ENCODE results near the gene PLXNB1. TPM values are rescaled to one million over a fixed set of nuclear protein-coding genes. Genes with fewer than 3 reads are reported as not detected.
A peak's percentile ranks its signal among the peaks of the same experiment; 100 is the strongest.

PLXNB1 gene
- total and polyA plus RNA-seq, 2 of the 13 experiments (the other 11 are each of a cell fraction or from before 2014, with no cell fraction given), result 86.0 to 143 TPM

DNA sequence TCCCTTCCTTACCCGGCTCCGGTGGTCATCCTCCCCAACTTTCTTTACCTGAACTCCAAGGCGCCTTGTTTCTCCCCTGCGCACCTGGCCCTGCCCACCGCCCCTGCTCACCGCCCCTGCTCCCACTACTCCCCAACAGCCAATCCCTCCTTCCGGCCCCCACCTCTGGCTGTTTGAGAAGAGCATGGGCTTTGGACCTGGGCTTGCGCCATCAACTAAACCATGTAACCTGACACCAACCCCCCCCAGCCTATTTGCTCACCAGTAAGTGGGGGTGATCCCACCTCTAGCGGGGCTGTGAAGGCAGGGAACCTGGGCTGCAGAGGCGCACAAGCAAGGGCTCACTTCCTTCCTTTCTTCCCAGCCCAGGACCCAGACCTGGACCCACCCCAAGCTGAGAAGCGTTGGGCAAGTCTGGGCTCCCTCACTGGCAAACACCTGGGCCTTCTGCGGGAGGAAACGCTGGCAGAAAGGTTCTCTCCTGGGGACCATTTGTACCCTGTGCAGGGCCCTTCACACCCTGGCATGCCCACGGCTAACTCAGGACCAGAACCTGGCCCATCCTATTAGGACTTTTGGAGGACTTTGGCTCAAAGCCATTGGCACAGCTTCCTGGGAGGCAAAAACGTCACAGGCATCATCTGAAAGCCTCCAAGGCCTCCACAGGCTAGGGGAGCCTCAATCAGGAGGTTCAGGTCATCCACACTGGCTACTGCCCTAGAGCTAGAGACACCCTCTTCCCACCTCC is at the start of gene PLXNB1 (continued):
- peak; percentile 83 for TF ChIP-seq RBM39 (IDR thresholded peaks at IDR 0.05; ENCODE audit: low read depth, low read length, poor library complexity, severe bottlenecking)
- TF ChIP-seq SPEN (CRISPR knock-in tag; IDR thresholded peaks at IDR 0.05; ENCODE audit: low read depth), result peak; percentile 92
- peak; percentile 85 for TF ChIP-seq ZMYM4 (CRISPR knock-in tag; IDR thresholded peaks at IDR 0.05)
- no peak for TF ChIP-seq EEA1 (CRISPR knock-in tag; IDR thresholded peaks at IDR 0.05; ENCODE audit: borderline replicate concordance)
- TF ChIP-seq, protein P1, sequence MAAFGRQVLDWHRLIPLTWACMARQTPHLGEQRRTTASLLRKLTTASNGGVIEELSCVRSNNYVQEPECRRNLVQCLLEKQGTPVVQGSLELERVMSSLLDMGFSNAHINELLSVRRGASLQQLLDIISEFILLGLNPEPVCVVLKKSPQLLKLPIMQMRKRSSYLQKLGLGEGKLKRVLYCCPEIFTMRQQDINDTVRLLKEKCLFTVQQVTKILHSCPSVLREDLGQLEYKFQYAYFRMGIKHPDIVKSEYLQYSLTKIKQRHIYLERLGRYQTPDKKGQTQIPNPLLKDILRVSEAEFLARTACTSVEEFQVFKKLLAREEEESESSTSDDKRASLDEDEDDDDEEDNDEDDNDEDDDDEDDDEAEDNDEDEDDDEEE (CRISPR knock-in tag; IDR thresholded peaks at IDR 0.05), result 0 out of 2 replicates have a peak, but pooled peaks have one; percentile 80
- TF ChIP-seq ZBTB3 (CRISPR knock-in tag; IDR thresholded peaks at IDR 0.05; ENCODE audit: borderline replicate concordance, low read depth), result peak; percentile 81; the same call in 1 of the 2 replicates
- TF ChIP-seq, protein P2, sequence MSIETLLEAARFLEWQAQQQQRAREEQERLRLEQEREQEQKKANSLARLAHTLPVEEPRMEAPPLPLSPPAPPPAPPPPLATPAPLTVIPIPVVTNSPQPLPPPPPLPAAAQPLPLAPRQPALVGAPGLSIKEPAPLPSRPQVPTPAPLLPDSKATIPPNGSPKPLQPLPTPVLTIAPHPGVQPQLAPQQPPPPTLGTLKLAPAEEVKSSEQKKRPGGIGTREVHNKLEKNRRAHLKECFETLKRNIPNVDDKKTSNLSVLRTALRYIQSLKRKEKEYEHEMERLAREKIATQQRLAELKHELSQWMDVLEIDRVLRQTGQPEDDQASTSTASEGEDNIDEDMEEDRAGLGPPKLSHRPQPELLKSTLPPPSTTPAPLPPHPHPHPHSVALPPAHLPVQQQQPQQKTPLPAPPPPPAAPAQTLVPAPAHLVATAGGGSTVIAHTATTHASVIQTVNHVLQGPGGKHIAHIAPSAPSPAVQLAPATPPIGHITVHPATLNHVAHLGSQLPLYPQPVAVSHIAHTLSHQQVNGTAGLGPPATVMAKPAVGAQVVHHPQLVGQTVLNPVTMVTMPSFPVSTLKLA (IDR thresholded peaks at IDR 0.05), result peak; percentile 53
- TF ChIP-seq TCF7 (IDR thresholded peaks at IDR 0.05; ENCODE audit: low read depth), result peak; percentile 65; the same call in 1 of the 2 replicates
- TF ChIP-seq RFX5 (IDR thresholded peaks at IDR 0.05; ENCODE audit: low read depth, low read length), result no peak
- no peak for TF ChIP-seq STAT5B (CRISPR knock-in tag; IDR thresholded peaks at IDR 0.05)
- TF ChIP-seq, protein P3, sequence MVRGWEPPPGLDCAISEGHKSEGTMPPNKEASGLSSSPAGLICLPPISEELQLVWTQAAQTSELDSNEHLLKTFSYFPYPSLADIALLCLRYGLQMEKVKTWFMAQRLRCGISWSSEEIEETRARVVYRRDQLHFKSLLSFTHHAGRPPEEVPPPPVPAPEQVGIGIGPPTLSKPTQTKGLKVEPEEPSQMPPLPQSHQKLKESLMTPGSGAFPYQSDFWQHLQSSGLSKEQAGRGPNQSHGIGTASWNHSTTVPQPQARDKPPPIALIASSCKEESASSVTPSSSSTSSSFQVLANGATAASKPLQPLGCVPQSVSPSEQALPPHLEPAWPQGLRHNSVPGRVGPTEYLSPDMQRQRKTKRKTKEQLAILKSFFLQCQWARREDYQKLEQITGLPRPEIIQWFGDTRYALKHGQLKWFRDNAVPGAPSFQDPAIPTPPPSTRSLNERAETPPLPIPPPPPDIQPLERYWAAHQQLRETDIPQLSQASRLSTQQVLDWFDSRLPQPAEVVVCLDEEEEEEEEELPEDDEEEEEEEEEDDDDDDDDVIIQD (CRISPR knock-in tag; IDR thresholded peaks at IDR 0.05; ENCODE audit: low read depth), result peak; percentile 74; the same call in 1 of the 2 replicates
- TF ChIP-seq SATB2 (CRISPR knock-in tag; IDR thresholded peaks at IDR 0.05), result no peak
- TF ChIP-seq, protein P4, sequence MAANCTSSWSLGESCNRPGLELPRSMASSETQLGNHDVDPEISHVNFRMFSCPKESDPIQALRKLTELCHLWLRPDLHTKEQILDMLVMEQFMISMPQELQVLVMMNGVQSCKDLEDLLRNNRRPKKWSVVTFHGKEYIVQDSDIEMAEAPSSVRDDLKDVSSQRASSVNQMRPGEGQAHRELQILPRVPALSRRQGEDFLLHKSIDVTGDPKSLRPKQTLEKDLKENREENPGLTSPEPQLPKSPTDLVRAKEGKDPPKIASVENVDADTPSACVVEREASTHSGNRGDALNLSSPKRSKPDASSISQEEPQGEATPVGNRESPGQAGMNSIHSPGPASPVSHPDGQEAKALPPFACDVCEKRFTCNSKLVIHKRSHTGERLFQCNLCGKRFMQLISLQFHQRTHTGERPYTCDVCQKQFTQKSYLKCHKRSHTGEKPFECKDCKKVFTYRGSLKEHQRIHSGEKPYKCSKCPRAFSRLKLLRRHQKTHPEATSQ (CRISPR knock-in tag; IDR thresholded peaks at IDR 0.05; ENCODE audit: borderline replicate concordance), result peak; percentile 39; the same call in 1 of the 2 replicates
- peak; percentile 94 for TF ChIP-seq SALL1 (CRISPR knock-in tag; IDR thresholded peaks at IDR 0.05)
- peak; percentile 95 for TF ChIP-seq MED1 (CRISPR knock-in tag; IDR thresholded peaks at IDR 0.05)
- peak; percentile 88 for TF ChIP-seq FOXA3 (CRISPR knock-in tag; IDR thresholded peaks at IDR 0.05)
- no peak for TF ChIP-seq SRSF4 (IDR thresholded peaks at IDR 0.05; ENCODE audit: low read depth, low read length, poor library complexity, severe bottlenecking)
- TF ChIP-seq CREB1 (IDR thresholded peaks at IDR 0.05), result no peak
- TF ChIP-seq CREB1 (CRISPR knock-in tag; IDR thresholded peaks at IDR 0.05), result peak; percentile 87
- peak; percentile 63 for TF ChIP-seq CBX1 (IDR thresholded peaks at IDR 0.05; ENCODE audit: low read depth)
- no peak for TF ChIP-seq ZNF562 (CRISPR knock-in tag; IDR thresholded peaks at IDR 0.05; ENCODE audit: borderline replicate concordance)
- peak; percentile 98 for TF ChIP-seq PITX1 (CRISPR knock-in tag; IDR thresholded peaks at IDR 0.05)
- TF ChIP-seq, protein P5, sequence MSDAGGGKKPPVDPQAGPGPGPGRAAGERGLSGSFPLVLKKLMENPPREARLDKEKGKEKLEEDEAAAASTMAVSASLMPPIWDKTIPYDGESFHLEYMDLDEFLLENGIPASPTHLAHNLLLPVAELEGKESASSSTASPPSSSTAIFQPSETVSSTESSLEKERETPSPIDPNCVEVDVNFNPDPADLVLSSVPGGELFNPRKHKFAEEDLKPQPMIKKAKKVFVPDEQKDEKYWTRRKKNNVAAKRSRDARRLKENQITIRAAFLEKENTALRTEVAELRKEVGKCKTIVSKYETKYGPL (CRISPR knock-in tag; IDR thresholded peaks at IDR 0.05), result no peak
- TF ChIP-seq ZNF350 (CRISPR knock-in tag; IDR thresholded peaks at IDR 0.05; ENCODE audit: borderline replicate concordance, low read depth), result peak; percentile 98
- no peak for TF ChIP-seq BRCA1 (CRISPR knock-in tag; IDR thresholded peaks at IDR 0.05)

Measured in HepG2 (cell line).